ENCODE data around the gene AASS. TPM values are rescaled to one million over a fixed set of nuclear protein-coding genes. Genes with fewer than 3 reads are reported as not detected.

AASS gene
- total and polyA plus RNA-seq, 4 donors = 10.8 to 95.4 (median 24.3) TPM

DNA sequence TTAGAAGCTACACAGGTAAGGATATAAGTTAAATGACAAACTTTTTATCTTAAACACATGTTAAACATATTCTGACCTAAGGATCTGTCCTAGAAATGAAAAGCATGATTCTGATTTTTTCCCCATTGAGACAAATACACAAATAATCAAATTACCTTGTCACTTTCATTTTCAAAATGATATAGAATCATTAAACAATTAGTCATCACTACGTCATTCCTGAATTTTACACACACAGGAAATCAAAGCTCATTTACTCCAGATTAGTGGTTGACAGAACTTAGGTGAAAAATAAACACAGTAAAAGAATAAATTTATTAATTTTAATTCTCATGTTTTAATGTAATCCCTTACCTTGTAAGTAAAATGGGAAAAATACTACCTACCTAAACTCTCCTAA, 89.0 kb downstream of the AASS start:
- WGBS = 62% methylated on average over 1 of the region's 1 CpG
- TF ChIP-seq, protein P1, sequence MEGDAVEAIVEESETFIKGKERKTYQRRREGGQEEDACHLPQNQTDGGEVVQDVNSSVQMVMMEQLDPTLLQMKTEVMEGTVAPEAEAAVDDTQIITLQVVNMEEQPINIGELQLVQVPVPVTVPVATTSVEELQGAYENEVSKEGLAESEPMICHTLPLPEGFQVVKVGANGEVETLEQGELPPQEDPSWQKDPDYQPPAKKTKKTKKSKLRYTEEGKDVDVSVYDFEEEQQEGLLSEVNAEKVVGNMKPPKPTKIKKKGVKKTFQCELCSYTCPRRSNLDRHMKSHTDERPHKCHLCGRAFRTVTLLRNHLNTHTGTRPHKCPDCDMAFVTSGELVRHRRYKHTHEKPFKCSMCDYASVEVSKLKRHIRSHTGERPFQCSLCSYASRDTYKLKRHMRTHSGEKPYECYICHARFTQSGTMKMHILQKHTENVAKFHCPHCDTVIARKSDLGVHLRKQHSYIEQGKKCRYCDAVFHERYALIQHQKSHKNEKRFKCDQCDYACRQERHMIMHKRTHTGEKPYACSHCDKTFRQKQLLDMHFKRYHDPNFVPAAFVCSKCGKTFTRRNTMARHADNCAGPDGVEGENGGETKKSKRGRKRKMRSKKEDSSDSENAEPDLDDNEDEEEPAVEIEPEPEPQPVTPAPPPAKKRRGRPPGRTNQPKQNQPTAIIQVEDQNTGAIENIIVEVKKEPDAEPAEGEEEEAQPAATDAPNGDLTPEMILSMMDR (IDR thresholded peaks at IDR 0.05; ENCODE audit: low read depth, low read length, missing input control) = no peak
- no peak for TF ChIP-seq TAF1 (conservative IDR thresholded peaks at IDR 0.05)
- no peak for TF ChIP-seq YY1 (IDR thresholded peaks at IDR 0.05)
- no peak for TF ChIP-seq FOXA1 (IDR thresholded peaks at IDR 0.05)
- TF ChIP-seq, protein P2, sequence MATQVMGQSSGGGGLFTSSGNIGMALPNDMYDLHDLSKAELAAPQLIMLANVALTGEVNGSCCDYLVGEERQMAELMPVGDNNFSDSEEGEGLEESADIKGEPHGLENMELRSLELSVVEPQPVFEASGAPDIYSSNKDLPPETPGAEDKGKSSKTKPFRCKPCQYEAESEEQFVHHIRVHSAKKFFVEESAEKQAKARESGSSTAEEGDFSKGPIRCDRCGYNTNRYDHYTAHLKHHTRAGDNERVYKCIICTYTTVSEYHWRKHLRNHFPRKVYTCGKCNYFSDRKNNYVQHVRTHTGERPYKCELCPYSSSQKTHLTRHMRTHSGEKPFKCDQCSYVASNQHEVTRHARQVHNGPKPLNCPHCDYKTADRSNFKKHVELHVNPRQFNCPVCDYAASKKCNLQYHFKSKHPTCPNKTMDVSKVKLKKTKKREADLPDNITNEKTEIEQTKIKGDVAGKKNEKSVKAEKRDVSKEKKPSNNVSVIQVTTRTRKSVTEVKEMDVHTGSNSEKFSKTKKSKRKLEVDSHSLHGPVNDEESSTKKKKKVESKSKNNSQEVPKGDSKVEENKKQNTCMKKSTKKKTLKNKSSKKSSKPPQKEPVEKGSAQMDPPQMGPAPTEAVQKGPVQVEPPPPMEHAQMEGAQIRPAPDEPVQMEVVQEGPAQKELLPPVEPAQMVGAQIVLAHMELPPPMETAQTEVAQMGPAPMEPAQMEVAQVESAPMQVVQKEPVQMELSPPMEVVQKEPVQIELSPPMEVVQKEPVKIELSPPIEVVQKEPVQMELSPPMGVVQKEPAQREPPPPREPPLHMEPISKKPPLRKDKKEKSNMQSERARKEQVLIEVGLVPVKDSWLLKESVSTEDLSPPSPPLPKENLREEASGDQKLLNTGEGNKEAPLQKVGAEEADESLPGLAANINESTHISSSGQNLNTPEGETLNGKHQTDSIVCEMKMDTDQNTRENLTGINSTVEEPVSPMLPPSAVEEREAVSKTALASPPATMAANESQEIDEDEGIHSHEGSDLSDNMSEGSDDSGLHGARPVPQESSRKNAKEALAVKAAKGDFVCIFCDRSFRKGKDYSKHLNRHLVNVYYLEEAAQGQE (IDR thresholded peaks at IDR 0.05) = no peak
- TF ChIP-seq GABPA (IDR thresholded peaks at IDR 0.05 in 1 of 2, conservative IDR thresholded peaks at IDR 0.05 in 1 of 2) = no peak
- TF ChIP-seq, protein P3, sequence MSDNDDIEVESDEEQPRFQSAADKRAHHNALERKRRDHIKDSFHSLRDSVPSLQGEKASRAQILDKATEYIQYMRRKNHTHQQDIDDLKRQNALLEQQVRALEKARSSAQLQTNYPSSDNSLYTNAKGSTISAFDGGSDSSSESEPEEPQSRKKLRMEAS (IDR thresholded peaks at IDR 0.05) = no peak
- TF ChIP-seq, protein P4, sequence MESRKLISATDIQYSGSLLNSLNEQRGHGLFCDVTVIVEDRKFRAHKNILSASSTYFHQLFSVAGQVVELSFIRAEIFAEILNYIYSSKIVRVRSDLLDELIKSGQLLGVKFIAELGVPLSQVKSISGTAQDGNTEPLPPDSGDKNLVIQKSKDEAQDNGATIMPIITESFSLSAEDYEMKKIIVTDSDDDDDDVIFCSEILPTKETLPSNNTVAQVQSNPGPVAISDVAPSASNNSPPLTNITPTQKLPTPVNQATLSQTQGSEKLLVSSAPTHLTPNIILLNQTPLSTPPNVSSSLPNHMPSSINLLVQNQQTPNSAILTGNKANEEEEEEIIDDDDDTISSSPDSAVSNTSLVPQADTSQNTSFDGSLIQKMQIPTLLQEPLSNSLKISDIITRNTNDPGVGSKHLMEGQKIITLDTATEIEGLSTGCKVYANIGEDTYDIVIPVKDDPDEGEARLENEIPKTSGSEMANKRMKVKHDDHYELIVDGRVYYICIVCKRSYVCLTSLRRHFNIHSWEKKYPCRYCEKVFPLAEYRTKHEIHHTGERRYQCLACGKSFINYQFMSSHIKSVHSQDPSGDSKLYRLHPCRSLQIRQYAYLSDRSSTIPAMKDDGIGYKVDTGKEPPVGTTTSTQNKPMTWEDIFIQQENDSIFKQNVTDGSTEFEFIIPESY (IDR thresholded peaks at IDR 0.05) = no peak
- TF ChIP-seq EGR1 (IDR thresholded peaks at IDR 0.05; ENCODE audit: low read depth in 2 of 2) = no peak
- H3K36me3 ChIP-seq (ENCODE audit: control insufficient read depth in 4 of 4, insufficient read depth in 3 of 4, low read depth in 1 of 4, low read length in 3 of 4) = no peaks in the 10 kb centered on the region
- DNase-seq (ENCODE audit: low spot score) = no peak
- H3K27me3 ChIP-seq (ENCODE audit: control insufficient read depth in 4 of 4, insufficient read depth in 4 of 4, low read length in 3 of 4) = peaks cover 0 to 4% (median 0%) of the 10 kb centered on the region in 4 donors
- no peak overlapping the region for H3K4me3 ChIP-seq (ENCODE audit: low read depth in 1 of 3, low read length in 3 of 3)
- H3K4me1 ChIP-seq (ENCODE audit: control insufficient read depth in 4 of 4, insufficient read depth in 4 of 4, low read length in 3 of 4) = no peaks in the 10 kb centered on the region
- H3K9ac ChIP-seq (ENCODE audit: low read depth in 1 of 2, low read length in 2 of 2) = no peak overlapping the region
- no peak overlapping the region for H3K27ac ChIP-seq (ENCODE audit: low read depth in 1 of 2, low read length in 2 of 2)
- H3K9me3 ChIP-seq (ENCODE audit: control insufficient read depth in 4 of 4, low read length in 3 of 4) = no peaks in the 10 kb centered on the region

DNA sequence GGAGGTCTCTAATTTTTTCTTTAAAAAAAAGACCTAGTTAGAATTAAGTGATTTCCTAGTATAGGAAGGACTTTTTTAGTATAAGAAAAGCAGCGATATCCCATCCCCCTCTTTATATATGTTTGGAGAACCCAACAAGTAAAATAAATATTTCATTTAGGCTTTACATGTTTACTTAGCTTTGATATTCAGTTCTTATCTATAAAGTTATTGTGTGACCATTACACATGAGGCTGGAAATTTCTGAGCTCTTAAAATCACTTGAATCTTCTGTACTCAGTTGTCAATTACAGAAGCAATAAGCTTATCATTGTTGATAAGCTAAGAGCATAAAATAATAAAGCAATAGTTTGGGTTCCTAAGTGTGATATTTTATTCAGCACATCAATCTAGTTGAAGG, 89.7 kb downstream of the AASS start:
- H3K4me1 ChIP-seq (ENCODE audit: control insufficient read depth in 4 of 4, insufficient read depth in 4 of 4, low read length in 3 of 4) = no peaks in the 10 kb centered on the region
- WGBS = 63% methylated on average over 1 of the region's 1 CpG
- H3K27ac ChIP-seq (ENCODE audit: low read depth in 1 of 2, low read length in 2 of 2) = no peak overlapping the region
- H3K9me3 ChIP-seq (ENCODE audit: control insufficient read depth in 4 of 4, low read length in 3 of 4) = no peaks in the 10 kb centered on the region
- DNase-seq (ENCODE audit: low spot score) = no peak
- no peak overlapping the region for H3K4me3 ChIP-seq (ENCODE audit: low read depth in 1 of 3, low read length in 3 of 3)
- H3K36me3 ChIP-seq (ENCODE audit: control insufficient read depth in 4 of 4, insufficient read depth in 3 of 4, low read depth in 1 of 4, low read length in 3 of 4) = no peaks in the 10 kb centered on the region
- H3K9ac ChIP-seq (ENCODE audit: low read depth in 1 of 2, low read length in 2 of 2) = no peak overlapping the region
- H3K27me3 ChIP-seq (ENCODE audit: control insufficient read depth in 4 of 4, insufficient read depth in 4 of 4, low read length in 3 of 4) = peaks cover 0 to 4% (median 0%) of the 10 kb centered on the region in 4 donors
- TF ChIP-seq RAD21 (IDR thresholded peaks at IDR 0.05) (no peak), EGR1 (IDR thresholded peaks at IDR 0.05; ENCODE audit: low read depth in 2 of 2) (no peak), RXRA (IDR thresholded peaks at IDR 0.05) (no peak), FOXA2 (IDR thresholded peaks at IDR 0.05) (no peak), NR2F2 (IDR thresholded peaks at IDR 0.05) (no peak)
- TF ChIP-seq, protein P1 (IDR thresholded peaks at IDR 0.05; ENCODE audit: low read depth, low read length, missing input control) = no peak
- TF ChIP-seq, protein P2 (IDR thresholded peaks at IDR 0.05) = no peak
- TF ChIP-seq, protein P5, sequence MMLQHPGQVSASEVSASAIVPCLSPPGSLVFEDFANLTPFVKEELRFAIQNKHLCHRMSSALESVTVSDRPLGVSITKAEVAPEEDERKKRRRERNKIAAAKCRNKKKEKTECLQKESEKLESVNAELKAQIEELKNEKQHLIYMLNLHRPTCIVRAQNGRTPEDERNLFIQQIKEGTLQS (IDR thresholded peaks at IDR 0.05) = no peak
- TF ChIP-seq, protein P3 (IDR thresholded peaks at IDR 0.05) = no peak
- TF ChIP-seq, protein P4 (IDR thresholded peaks at IDR 0.05) = no peak

Data from liver (tissue), 9 donors.